GM23338 (cell line): Measurements from ENCODE around the gene NEURL1. TPM values are rescaled to one million over a fixed set of nuclear protein-coding genes. Genes with fewer than 3 reads are reported as not detected.

Experiments used
- ATAC-seq: fragments of 200-7000 bp; cut with Tn5 transposase; 3 replicates; pipeline ENCODE4 v1.9.1; 2020
- DNase-seq: peaks from one replicate; pipeline ENCODE4 v3.0.0-alpha.2; 2015; ENCODE audit warnings: low spot score
- H2AFZ ChIP-seq: fragments of 200-600 bp; sonication (generic); 2 replicates; pipeline ENCODE4 v1.8.0; 2016; ENCODE audit warnings: antibody characterized with exemption, mild to moderate bottlenecking, moderate library complexity
- H3F3A ChIP-seq: fragments of 200-600 bp; sonication (generic); replicated peaks from 2 replicates; pipeline ENCODE4 v1.8.0; 2017; ENCODE audit warnings: antibody characterized with exemption, mixed run types, low read depth
- H3K27ac ChIP-seq: fragments of 200-600 bp; sonication (generic); 2 replicates; pipeline ENCODE4 v1.6.1; 2016; ENCODE audit warnings: low read depth
- H3K27me3 ChIP-seq: fragments of 200-600 bp; sonication (generic); 2 replicates; pipeline ENCODE4 v1.8.0; 2016; ENCODE audit warnings: mild to moderate bottlenecking, mixed run types, moderate library complexity; ENCODE audit not compliant: insufficient read depth
- H3K36me3 ChIP-seq: fragments of 200-600 bp; sonication (generic); 2 replicates; pipeline ENCODE4 v1.8.0; 2016; ENCODE audit warnings: mild to moderate bottlenecking; ENCODE audit not compliant: insufficient read depth
- H3K4me1 ChIP-seq: fragments of 200-600 bp; sonication (generic); 2 replicates; pipeline ENCODE4 v1.8.0; 2016; ENCODE audit warnings: mild to moderate bottlenecking, moderate library complexity; ENCODE audit not compliant: insufficient read depth
- H3K4me2 ChIP-seq: fragments of 200-600 bp; sonication (generic); 2 replicates; pipeline ENCODE4 v1.7.1; 2017; ENCODE audit warnings: mixed run types
- H3K4me3 ChIP-seq: fragments of 200-600 bp; sonication (generic); 2 replicates; pipeline ENCODE4 v1.6.1; 2016; ENCODE audit warnings: mixed run types
- H3K79me2 ChIP-seq: fragments of 200-600 bp; sonication (generic); replicated peaks from 2 replicates; pipeline ENCODE4 v1.8.0; 2017; ENCODE audit warnings: mild to moderate bottlenecking; ENCODE audit not compliant: insufficient read depth
- H3K9me2 ChIP-seq: fragments of 200-600 bp; sonication (generic); 2 replicates; pipeline ENCODE4 v1.8.0; 2017; ENCODE audit not compliant: insufficient read depth
- H4K20me1 ChIP-seq: fragments of 200-600 bp; sonication (generic); replicated peaks from 2 replicates; pipeline ENCODE4 v1.8.0; 2017; ENCODE audit warnings: mild to moderate bottlenecking; ENCODE audit not compliant: insufficient read depth
- H3K27ac Mint-ChIP-seq: 2 replicates; pipeline ENCODE4 v1.8.0; 2020; ENCODE audit warnings: inconsistent platforms, mild to moderate bottlenecking, moderate library complexity, mixed read lengths
- H3K27me3 Mint-ChIP-seq: 3 replicates; pipeline ENCODE4 v1.8.0; 2022; ENCODE audit warnings: low read depth, mild to moderate bottlenecking, moderate library complexity, mixed read lengths, inconsistent platforms; ENCODE audit not compliant: insufficient read depth, poor library complexity
- H3K36me3 Mint-ChIP-seq: 3 replicates; pipeline ENCODE4 v1.8.0; 2021; ENCODE audit warnings: low read depth, mild to moderate bottlenecking, inconsistent platforms, moderate library complexity, mixed read lengths
- H3K4me1 Mint-ChIP-seq: 3 replicates; pipeline ENCODE4 v1.8.0; 2020; ENCODE audit warnings: mild to moderate bottlenecking, inconsistent platforms, mixed read lengths
- H3K4me3 Mint-ChIP-seq: 3 replicates; pipeline ENCODE4 v1.8.0; 2021; ENCODE audit warnings: moderate library complexity, mild to moderate bottlenecking, inconsistent platforms, mixed read lengths
- H3K9me3 Mint-ChIP-seq: 3 replicates; pipeline ENCODE4 v1.8.0; 2020; ENCODE audit warnings: moderate library complexity, mild to moderate bottlenecking, inconsistent platforms, mixed read lengths
- CREB1 ChIP-seq: fragments of 250-450 bp; sonication (Bioruptor Pico); IDR thresholded peaks from 2 replicates; pipeline ENCODE4 v1.5.0; 2020; ENCODE audit warnings: low read depth, mild to moderate bottlenecking, moderate library complexity
- CTCF ChIP-seq, 2 experiments: fragments of 200-600 bp in 1 of 2; sonication (generic) in 1 of 2; conservative IDR thresholded peaks; 2 replicates each; pipeline versions ENCODE4 v1.5.1 to v1.6.1; 2016 to 2017; ENCODE audit warnings: antibody characterized with exemption in 2 of 2, low read depth in 2 of 2, mild to moderate bottlenecking in 2 of 2, moderate library complexity in 1 of 2
- ETS1 ChIP-seq: IDR thresholded peaks from 2 replicates; pipeline ENCODE4 v1.6.1; 2016; ENCODE audit warnings: antibody characterized with exemption
- EZH2 ChIP-seq: fragments of 200-600 bp; sonication (generic); IDR thresholded peaks from one replicate; pipeline ENCODE4 v1.8.0; 2017; ENCODE audit warnings: antibody characterized with exemption, mild to moderate bottlenecking, low read depth; ENCODE audit not compliant: unreplicated experiment
- EZH2phosphoT487 ChIP-seq: fragments of 200-600 bp; sonication (generic); IDR thresholded peaks from one replicate; pipeline ENCODE4 v1.8.1; 2018; ENCODE audit warnings: antibody characterized with exemption; ENCODE audit not compliant: unreplicated experiment
- JUNB ChIP-seq: IDR thresholded peaks from one replicate; pipeline ENCODE4 v1.6.1; 2016; ENCODE audit warnings: antibody characterized with exemption; ENCODE audit not compliant: unreplicated experiment
- NANOG ChIP-seq: IDR thresholded peaks from 2 replicates; pipeline ENCODE4 v1.6.1; 2016; ENCODE audit warnings: antibody characterized with exemption, borderline replicate concordance
- POLR2AphosphoS5 ChIP-seq: IDR thresholded peaks from 2 replicates; pipeline ENCODE4 v1.6.1; 2016; ENCODE audit warnings: antibody characterized with exemption, low read depth
- STAT1 ChIP-seq: IDR thresholded peaks from one replicate; pipeline ENCODE4 v1.6.1; 2016; ENCODE audit warnings: antibody characterized with exemption; ENCODE audit not compliant: unreplicated experiment
- ZNF114 ChIP-seq: fragments of 250-450 bp; sonication (Bioruptor Pico); IDR thresholded peaks from 2 replicates; pipeline ENCODE4 v1.5.0; 2020; ENCODE audit warnings: mild to moderate bottlenecking, moderate library complexity
- ZNF331 ChIP-seq: fragments of 250-450 bp; sonication (Bioruptor Pico); IDR thresholded peaks from 2 replicates; pipeline ENCODE4 v1.5.0; 2020; ENCODE audit warnings: low read depth, mild to moderate bottlenecking, moderate library complexity
- polyA plus RNA-seq: library from polyadenylated mRNA; unstranded; fragments of >200 nt; fragmentation: Nextera tagmentation; extraction: Ambion mirVana; gene quantifications from 2 replicates; pipeline ENCODE4 v1.2.1, GENCODE V29; 2016
- total RNA-seq: library from RNA; depleted of rRNA; stranded (reverse); fragments of >200 nt; shearing (Covaris generic); gene quantifications from 2 replicates; pipeline ENCODE4 v1.2.3, GENCODE V29; 2014
- TF ChIP-seq, protein P1 (sequence below): fragments of 250-450 bp; sonication (Bioruptor Pico); IDR thresholded peaks from 2 replicates; pipeline ENCODE4 v1.5.0; 2020; ENCODE audit warnings: mild to moderate bottlenecking, moderate library complexity

The NEURL1 gene
- total and polyA plus RNA-seq, 2 experiments from 2014 or later: 0.82 to 1.1 TPM

DNA sequence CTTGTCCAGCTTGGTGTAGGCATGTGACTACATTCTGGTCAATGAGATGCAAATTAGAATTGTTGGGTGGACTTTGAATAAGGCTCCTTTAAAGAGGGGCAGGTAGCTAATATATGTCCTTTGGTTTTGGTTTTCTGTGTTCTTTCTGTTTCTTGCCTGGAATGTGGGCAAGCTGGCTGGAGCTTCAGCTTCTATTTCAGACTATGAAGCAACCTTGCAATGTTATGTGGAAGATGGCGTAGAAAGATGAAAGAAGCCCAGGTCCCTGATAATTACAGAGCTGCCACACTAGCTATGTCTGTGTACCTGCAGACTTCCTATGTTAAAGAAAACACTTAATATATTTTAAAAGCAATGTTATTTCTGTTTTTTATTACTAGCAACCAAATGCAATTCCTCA is 46.2 kb downstream of the NEURL1 start (continued):
- TF ChIP-seq, protein P1, sequence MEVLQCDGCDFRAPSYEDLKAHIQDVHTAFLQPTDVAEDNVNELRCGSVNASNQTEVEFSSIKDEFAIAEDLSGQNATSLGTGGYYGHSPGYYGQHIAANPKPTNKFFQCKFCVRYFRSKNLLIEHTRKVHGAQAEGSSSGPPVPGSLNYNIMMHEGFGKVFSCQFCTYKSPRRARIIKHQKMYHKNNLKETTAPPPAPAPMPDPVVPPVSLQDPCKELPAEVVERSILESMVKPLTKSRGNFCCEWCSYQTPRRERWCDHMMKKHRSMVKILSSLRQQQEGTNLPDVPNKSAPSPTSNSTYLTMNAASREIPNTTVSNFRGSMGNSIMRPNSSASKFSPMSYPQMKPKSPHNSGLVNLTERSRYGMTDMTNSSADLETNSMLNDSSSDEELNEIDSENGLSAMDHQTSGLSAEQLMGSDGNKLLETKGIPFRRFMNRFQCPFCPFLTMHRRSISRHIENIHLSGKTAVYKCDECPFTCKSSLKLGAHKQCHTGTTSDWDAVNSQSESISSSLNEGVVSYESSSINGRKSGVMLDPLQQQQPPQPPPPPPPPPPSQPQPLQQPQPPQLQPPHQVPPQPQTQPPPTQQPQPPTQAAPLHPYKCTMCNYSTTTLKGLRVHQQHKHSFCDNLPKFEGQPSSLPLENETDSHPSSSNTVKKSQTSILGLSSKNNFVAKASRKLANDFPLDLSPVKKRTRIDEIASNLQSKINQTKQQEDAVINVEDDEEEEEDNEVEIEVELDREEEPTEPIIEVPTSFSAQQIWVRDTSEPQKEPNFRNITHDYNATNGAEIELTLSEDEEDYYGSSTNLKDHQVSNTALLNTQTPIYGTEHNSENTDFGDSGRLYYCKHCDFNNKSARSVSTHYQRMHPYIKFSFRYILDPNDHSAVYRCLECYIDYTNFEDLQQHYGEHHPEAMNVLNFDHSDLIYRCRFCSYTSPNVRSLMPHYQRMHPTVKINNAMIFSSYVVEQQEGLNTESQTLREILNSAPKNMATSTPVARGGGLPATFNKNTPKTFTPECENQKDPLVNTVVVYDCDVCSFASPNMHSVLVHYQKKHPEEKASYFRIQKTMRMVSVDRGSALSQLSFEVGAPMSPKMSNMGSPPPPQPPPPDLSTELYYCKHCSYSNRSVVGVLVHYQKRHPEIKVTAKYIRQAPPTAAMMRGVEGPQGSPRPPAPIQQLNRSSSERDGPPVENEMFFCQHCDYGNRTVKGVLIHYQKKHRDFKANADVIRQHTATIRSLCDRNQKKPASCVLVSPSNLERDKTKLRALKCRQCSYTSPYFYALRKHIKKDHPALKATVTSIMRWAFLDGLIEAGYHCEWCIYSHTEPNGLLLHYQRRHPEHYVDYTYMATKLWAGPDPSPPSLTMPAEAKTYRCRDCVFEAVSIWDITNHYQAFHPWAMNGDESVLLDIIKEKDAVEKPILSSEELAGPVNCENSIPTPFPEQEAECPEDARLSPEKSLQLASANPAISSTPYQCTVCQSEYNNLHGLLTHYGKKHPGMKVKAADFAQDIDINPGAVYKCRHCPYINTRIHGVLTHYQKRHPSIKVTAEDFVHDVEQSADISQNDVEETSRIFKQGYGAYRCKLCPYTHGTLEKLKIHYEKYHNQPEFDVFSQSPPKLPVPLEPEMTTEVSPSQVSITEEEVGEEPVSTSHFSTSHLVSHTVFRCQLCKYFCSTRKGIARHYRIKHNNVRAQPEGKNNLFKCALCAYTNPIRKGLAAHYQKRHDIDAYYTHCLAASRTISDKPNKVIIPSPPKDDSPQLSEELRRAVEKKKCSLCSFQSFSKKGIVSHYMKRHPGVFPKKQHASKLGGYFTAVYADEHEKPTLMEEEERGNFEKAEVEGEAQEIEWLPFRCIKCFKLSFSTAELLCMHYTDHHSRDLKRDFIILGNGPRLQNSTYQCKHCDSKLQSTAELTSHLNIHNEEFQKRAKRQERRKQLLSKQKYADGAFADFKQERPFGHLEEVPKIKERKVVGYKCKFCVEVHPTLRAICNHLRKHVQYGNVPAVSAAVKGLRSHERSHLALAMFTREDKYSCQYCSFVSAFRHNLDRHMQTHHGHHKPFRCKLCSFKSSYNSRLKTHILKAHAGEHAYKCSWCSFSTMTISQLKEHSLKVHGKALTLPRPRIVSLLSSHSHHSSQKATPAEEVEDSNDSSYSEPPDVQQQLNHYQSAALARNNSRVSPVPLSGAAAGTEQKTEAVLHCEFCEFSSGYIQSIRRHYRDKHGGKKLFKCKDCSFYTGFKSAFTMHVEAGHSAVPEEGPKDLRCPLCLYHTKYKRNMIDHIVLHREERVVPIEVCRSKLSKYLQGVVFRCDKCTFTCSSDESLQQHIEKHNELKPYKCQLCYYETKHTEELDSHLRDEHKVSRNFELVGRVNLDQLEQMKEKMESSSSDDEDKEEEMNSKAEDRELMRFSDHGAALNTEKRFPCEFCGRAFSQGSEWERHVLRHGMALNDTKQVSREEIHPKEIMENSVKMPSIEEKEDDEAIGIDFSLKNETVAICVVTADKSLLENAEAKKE (CRISPR knock-in tag): no peak

GRCh38 chr10:103540722-103541121 is 47.2 kb downstream of the NEURL1 start:
- 0 out of 2 replicates have a peak, but pooled peaks cover 4% of the 10 kb centered on the region for H3K9me2 ChIP-seq
- no peaks in the 10 kb centered on the region for H3K9me3 Mint-ChIP-seq
- H3F3A ChIP-seq: no peaks in the 10 kb centered on the region
- DNase-seq (no peak), ATAC-seq (no peak)
- H3K36me3 ChIP-seq: no peaks in the 10 kb centered on the region
- H3K79me2 ChIP-seq: no peaks in the 10 kb centered on the region
- H3K36me3 Mint-ChIP-seq: no peaks in the 10 kb centered on the region
- H3K4me3 ChIP-seq: no peak overlapping the region
- H3K4me2 ChIP-seq: no peak overlapping the region
- peaks cover 21% of the 10 kb centered on the region for H3K27me3 Mint-ChIP-seq
- no peak overlapping the region for H2AFZ ChIP-seq
- H3K4me3 Mint-ChIP-seq: no peak overlapping the region
- peaks cover 13% of the 10 kb centered on the region; the same call in 1 of the 2 replicates for H3K4me1 ChIP-seq
- H3K4me1 Mint-ChIP-seq: peaks cover 19% of the 10 kb centered on the region
- no peak overlapping the region for H3K27ac ChIP-seq
- H3K27ac Mint-ChIP-seq: no peak overlapping the region
- no peaks in the 10 kb centered on the region for H4K20me1 ChIP-seq
- H3K27me3 ChIP-seq: no peaks in the 10 kb centered on the region
- TF ChIP-seq CTCF (conservative IDR thresholded peaks at IDR 0.05; ENCODE audit: low read depth in 2 of 2): no peak
- TF ChIP-seq EZH2phosphoT487: no peak
- TF ChIP-seq NANOG: no peak
- no peak for TF ChIP-seq EZH2
- no peak for TF ChIP-seq ZNF114
- no peak for TF ChIP-seq ETS1
- TF ChIP-seq POLR2AphosphoS5: no peak
- no peak for TF ChIP-seq JUNB
- TF ChIP-seq STAT1: no peak
- TF ChIP-seq ZNF331 (CRISPR knock-in tag): no peak
- no peak for TF ChIP-seq CREB1 (CRISPR knock-in tag)
